ENCODE data around the gene DBNDD1.

The DBNDD1 gene

GRCh38 chr16:89994389-89994720 lies 24.9 kb downstream of the DBNDD1 start:
- Mint-ChIP-seq H3K27ac (peak overlapping the region; percentile 55), H3K36me3 (peaks cover 70% of the 10 kb centered on the region), H3K27me3 (no peaks in the 10 kb centered on the region), H3K4me3 (no peak overlapping the region), H3K9me3 (no peaks in the 10 kb centered on the region), H3K4me1 (no peaks in the 10 kb centered on the region)
- ATAC-seq = no peak

DNA sequence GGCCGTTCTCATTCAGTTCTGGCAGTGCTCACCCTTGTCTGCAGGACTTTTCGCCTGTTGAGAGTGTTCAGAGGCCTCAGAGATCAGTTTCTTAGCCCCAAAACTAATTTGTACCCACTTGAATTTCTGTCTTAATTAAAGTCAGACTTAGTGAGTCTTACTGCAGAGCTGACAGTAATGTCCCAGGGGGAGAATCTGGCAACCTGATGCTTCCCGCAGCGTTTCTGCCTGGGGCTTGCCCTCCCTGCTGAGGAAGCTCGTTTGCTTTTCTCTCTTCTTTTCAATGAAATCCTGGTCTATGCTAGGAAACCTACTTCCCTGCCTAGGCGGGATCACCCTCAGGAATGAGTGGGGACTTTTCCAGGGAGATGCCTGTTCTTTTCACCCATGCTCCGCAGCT lies 25.3 kb downstream of the DBNDD1 start:
- Mint-ChIP-seq H3K9me3 (no peaks in the 10 kb centered on the region), H3K4me3 (no peak overlapping the region), H3K27me3 (no peaks in the 10 kb centered on the region), H3K27ac (peak overlapping the region; percentile 55), H3K4me1 (no peaks in the 10 kb centered on the region), H3K36me3 (peaks cover 73% of the 10 kb centered on the region)
- ATAC-seq = no peak

GRCh38 chr16:89993377-89993776 lies 25.9 kb downstream of the DBNDD1 start:
- H3K27me3 Mint-ChIP-seq = no peaks in the 10 kb centered on the region
- ATAC-seq = no peak
- no peak overlapping the region for H3K4me3 Mint-ChIP-seq
- H3K9me3 Mint-ChIP-seq = no peaks in the 10 kb centered on the region
- peaks cover 79% of the 10 kb centered on the region for H3K36me3 Mint-ChIP-seq
- no peaks in the 10 kb centered on the region for H3K4me1 Mint-ChIP-seq
- H3K27ac Mint-ChIP-seq = no peak overlapping the region

- Mint-ChIP-seq H3K4me1 (peaks cover 13% of the 10 kb centered on the region), H3K9me3 (no peaks in the 10 kb centered on the region), H3K27me3 (no peaks in the 10 kb centered on the region), H3K4me3 (no peak overlapping the region), H3K27ac (no peak overlapping the region), H3K36me3 (peaks cover 80% of the 10 kb centered on the region)
- ATAC-seq = no peak
Measured at GRCh38 chr16:89990799-89991198, 28.5 kb downstream of the DBNDD1 start.

DNA sequence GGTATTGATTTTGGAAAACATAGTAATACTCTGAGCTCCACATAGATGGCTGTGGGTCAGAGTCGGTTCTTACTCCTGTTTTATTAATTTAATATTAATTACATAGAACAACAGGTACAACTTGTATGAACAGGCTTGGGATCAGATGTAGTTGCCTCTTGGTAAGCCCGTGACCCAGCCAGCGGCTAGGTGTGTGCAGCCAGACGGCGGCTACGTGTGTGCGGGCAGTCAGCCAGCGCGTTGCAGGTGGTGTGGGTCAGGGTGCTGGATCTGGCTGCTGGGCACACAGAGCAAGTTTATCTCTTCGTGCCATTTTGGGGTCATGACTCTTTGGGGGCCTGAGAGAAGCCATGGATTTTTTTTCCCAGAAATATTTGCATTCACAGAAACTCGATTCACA lies 30.3 kb downstream of the DBNDD1 start:
- H3K27ac Mint-ChIP-seq = no peak overlapping the region
- peaks cover 13% of the 10 kb centered on the region for H3K4me1 Mint-ChIP-seq
- no peaks in the 10 kb centered on the region for H3K9me3 Mint-ChIP-seq
- no peak for ATAC-seq
- H3K27me3 Mint-ChIP-seq = no peaks in the 10 kb centered on the region
- H3K4me3 Mint-ChIP-seq = no peak overlapping the region
- peaks cover 76% of the 10 kb centered on the region for H3K36me3 Mint-ChIP-seq

- Mint-ChIP-seq H3K4me3 (no peak overlapping the region), H3K4me1 (peaks cover 16% of the 10 kb centered on the region), H3K9me3 (no peaks in the 10 kb centered on the region), H3K27ac (peak overlapping the region; percentile 18), H3K36me3 (peaks cover 71% of the 10 kb centered on the region), H3K27me3 (no peaks in the 10 kb centered on the region)
- peak; percentile 54 for ATAC-seq
Measured at GRCh38 chr16:89987169-89987568, 32.1 kb downstream of the DBNDD1 start.

DNA sequence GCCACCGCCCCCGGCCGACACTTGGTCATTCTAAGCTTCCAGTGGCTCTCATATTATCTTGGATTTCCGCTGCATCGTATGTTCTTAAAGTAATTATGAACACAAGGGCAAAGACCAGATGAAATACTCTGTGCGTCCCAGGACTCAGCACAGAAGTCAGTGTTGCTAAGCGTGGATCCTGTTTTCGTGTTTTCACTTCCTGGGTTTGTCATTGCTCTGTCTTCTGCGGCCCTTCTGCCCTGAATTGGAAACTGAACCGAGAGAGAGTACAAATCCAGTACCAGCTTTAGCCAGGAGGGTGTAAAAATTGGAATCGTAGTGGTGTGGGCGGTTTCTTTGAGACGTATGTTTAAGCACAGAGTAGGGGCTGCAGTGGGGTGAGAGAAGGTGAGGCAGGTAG lies 32.7 kb downstream of the DBNDD1 start:
- Mint-ChIP-seq H3K4me1 (peaks cover 22% of the 10 kb centered on the region), H3K9me3 (no peaks in the 10 kb centered on the region), H3K27me3 (no peaks in the 10 kb centered on the region), H3K36me3 (peaks cover 73% of the 10 kb centered on the region), H3K27ac (peak overlapping the region; percentile 18), H3K4me3 (no peak overlapping the region)
- ATAC-seq = peak; percentile 79

GRCh38 chr16:89985219-89985618 lies 34.0 kb downstream of the DBNDD1 start:
- no peak overlapping the region for H3K27ac Mint-ChIP-seq
- H3K4me3 Mint-ChIP-seq = no peak overlapping the region
- H3K27me3 Mint-ChIP-seq = no peaks in the 10 kb centered on the region
- H3K36me3 Mint-ChIP-seq = peaks cover 66% of the 10 kb centered on the region
- H3K9me3 Mint-ChIP-seq = no peaks in the 10 kb centered on the region
- H3K4me1 Mint-ChIP-seq = peaks cover 27% of the 10 kb centered on the region
- no peak for ATAC-seq

- Mint-ChIP-seq H3K27me3 (no peaks in the 10 kb centered on the region), H3K4me1 (peaks cover 27% of the 10 kb centered on the region), H3K4me3 (no peak overlapping the region), H3K9me3 (no peaks in the 10 kb centered on the region), H3K36me3 (peaks cover 73% of the 10 kb centered on the region), H3K27ac (no peak overlapping the region)
- ATAC-seq = no peak
Measured at GRCh38 chr16:89984216-89984615, 35.0 kb downstream of the DBNDD1 start.

GRCh38 chr16:89983536-89983935 lies 35.7 kb downstream of the DBNDD1 start:
- H3K4me1 Mint-ChIP-seq = peaks cover 27% of the 10 kb centered on the region
- no peaks in the 10 kb centered on the region for H3K27me3 Mint-ChIP-seq
- H3K36me3 Mint-ChIP-seq = peaks cover 73% of the 10 kb centered on the region
- ATAC-seq = no peak
- H3K27ac Mint-ChIP-seq = no peak overlapping the region
- no peaks in the 10 kb centered on the region for H3K9me3 Mint-ChIP-seq
- no peak overlapping the region for H3K4me3 Mint-ChIP-seq

DNA sequence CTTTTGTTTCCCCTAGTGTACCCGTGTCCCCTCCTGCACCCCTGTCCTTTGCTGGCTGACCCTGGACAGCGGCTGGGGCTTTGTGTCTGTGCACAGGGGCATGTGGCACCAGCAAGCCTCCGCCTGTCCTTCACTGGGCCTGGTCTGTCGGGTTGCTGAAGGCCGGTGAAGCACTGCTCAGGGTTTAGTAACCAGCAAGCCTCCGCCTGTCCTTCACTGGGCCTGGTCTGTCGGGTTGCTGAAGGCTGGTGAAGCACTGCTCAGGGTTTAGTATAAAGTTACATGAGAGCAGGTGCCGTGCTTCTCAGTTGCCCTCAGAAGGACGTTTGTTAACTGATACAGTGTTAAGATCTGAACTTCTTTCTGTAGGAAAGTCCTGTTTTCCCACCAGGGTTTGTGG lies 36.9 kb downstream of the DBNDD1 start:
- Mint-ChIP-seq H3K27me3 (no peaks in the 10 kb centered on the region), H3K4me3 (no peak overlapping the region), H3K27ac (peak overlapping the region; percentile 58), H3K36me3 (peaks cover 80% of the 10 kb centered on the region), H3K4me1 (peaks cover 33% of the 10 kb centered on the region), H3K9me3 (no peaks in the 10 kb centered on the region)
- no peak for ATAC-seq

- Mint-ChIP-seq H3K27ac (peak overlapping the region; percentile 58), H3K27me3 (no peaks in the 10 kb centered on the region), H3K36me3 (peaks cover 71% of the 10 kb centered on the region), H3K9me3 (no peaks in the 10 kb centered on the region), H3K4me1 (peaks cover 25% of the 10 kb centered on the region), H3K4me3 (peak overlapping the region; percentile 36)
- ATAC-seq = peak; percentile 99
Measured at GRCh38 chr16:89981414-89981813, 37.8 kb downstream of the DBNDD1 start.

DNA sequence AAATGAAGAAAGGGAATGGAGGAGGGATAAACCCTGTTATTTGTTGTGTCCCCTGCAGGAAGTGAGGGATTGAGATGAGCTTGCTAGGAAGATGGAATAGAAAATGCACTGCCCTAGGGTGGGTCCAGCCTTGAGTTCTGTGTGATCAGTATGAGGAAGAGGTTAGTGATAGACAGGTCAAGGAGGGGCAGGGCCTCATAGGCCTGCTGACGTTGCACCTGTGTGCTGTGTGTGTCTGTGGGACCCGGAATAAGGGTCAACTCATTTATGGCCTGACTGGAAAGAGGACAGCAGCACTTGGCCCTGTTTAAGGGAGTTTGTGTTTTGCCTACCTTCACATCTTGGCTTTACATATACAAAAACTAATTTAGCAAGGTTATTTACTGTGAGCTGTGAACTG lies 44.4 kb downstream of the DBNDD1 start:
- H3K27me3 Mint-ChIP-seq = no peaks in the 10 kb centered on the region
- no peaks in the 10 kb centered on the region for H3K9me3 Mint-ChIP-seq
- H3K4me1 Mint-ChIP-seq = peaks cover 43% of the 10 kb centered on the region
- H3K4me3 Mint-ChIP-seq = no peak overlapping the region
- no peak for ATAC-seq
- H3K27ac Mint-ChIP-seq = no peak overlapping the region
- peaks cover 23% of the 10 kb centered on the region for H3K36me3 Mint-ChIP-seq

DNA sequence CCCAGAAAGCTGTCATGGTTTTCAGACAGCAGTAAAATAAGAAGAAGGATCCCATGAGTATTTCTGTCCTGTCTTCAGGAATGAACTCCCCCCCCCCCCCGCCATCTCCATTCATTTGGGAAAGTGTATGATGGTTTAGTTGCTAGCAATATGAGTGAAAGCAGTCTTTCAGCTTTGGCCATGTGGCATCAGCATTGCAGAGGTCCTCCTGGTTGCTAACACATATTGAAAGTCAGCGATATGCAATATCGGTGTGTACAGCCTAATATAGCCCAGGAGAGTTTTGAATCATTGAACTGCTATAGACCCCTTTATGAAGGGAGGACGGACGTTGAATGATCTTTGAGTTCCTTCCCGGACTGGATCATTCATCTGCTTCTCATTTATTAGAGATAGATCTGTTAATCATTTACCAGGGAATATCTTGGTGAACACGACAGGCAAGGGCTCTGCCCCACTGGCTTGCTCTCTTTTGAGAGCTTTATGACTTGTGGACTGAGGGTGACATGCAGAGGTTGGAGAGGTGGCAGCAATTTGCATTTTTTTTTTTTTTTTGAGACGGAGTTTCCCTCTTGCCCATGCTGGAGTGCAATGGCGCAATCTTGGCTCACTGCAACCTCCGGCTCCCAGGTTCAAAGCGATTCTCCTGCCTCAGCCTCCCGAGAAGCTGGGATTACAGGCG lies 45.5 kb downstream of the DBNDD1 start:
- Mint-ChIP-seq H3K9me3 (no peaks in the 10 kb centered on the region), H3K4me1 (peaks cover 44% of the 10 kb centered on the region), H3K27ac (no peak overlapping the region), H3K4me3 (peak overlapping the region; percentile 64), H3K27me3 (no peaks in the 10 kb centered on the region), H3K36me3 (peaks cover 13% of the 10 kb centered on the region)
- no peak for ATAC-seq

GRCh38 chr16:89973235-89973634 lies 46.0 kb downstream of the DBNDD1 start:
- no peak for ATAC-seq
- H3K4me3 Mint-ChIP-seq = peak overlapping the region; percentile 100
- no peaks in the 10 kb centered on the region for H3K27me3 Mint-ChIP-seq
- peak overlapping the region; percentile 98 for H3K27ac Mint-ChIP-seq
- H3K9me3 Mint-ChIP-seq = no peaks in the 10 kb centered on the region
- peaks cover 9% of the 10 kb centered on the region for H3K36me3 Mint-ChIP-seq
- peaks cover 42% of the 10 kb centered on the region for H3K4me1 Mint-ChIP-seq

- peaks cover 38% of the 10 kb centered on the region for H3K4me1 Mint-ChIP-seq
- peak overlapping the region; percentile 98 for H3K27ac Mint-ChIP-seq
- peaks cover 2% of the 10 kb centered on the region for H3K36me3 Mint-ChIP-seq
- peak; percentile 97 for ATAC-seq
- H3K4me3 Mint-ChIP-seq = peak overlapping the region; percentile 100
- H3K9me3 Mint-ChIP-seq = no peaks in the 10 kb centered on the region
- H3K27me3 Mint-ChIP-seq = no peaks in the 10 kb centered on the region
Measured at GRCh38 chr16:89972244-89973234, 46.7 kb downstream of the DBNDD1 start.

Data from stimulated activated memory B cell treated with anti-CD40 and anti-IgM and Interleukin-4, amounts not matched to agents 10 μg/mL and 1 μg/mL and 100 μg/mL, for 72 hours (primary cell).